HTR-8/SVneo (cell line): ENCODE data around the gene RHOT2.

ENCODE experiments used
- DNase-seq: peaks from one replicate; pipeline ENCODE4 v3.0.0; 2011; ENCODE audit warnings: low spot score, mixed read lengths; ENCODE audit not compliant: insufficient read length
- FAIRE-seq: peaks from 2 replicates; lab custom pipeline; 2011; peaks lifted over from hg19 to GRCh38; lab: Jason Lieb, UNC

Gene RHOT2

DNA sequence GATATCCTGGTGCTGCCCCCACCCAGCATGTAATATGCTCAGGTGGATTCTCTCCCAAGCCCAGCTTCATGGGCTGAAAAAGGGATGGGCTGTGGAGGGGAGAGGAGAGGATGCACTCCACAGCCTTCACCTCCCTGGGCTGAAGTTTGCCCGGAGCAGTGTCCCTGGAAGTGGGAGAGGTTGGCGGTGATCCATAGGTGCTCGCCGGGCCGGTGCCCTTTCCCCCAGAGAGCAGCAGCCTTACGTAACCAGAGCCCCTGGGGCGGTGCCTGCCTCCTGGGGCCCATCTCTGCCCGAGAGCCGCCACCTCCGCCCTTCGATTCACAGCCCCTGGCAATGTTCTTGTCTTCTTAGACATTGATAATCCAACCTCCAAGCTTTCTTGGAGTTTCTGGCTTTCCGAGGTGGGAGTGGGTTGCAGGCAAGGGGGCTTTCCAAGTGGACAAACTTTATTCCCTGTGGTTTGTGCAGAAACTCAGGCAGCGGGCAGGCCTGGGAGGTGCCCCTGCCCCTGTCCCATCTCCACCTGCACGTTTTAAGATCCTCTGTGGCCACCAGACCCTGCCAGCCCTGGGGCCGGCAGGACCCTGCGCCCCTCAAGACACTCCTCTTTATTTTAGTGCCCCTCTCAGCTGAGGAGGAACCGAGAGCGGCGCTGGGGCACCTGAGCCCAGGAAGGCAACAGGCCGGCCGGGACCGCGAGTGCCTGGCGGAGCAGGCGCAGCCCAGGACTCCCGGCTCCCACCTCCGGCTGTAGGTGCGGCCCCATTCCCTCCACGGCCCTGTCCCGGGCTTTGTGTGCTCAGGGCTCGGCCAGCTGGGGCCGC, 21.9 kb upstream of the RHOT2 start:
- DNase-seq (no peak), FAIRE-seq (no peak)

DNA sequence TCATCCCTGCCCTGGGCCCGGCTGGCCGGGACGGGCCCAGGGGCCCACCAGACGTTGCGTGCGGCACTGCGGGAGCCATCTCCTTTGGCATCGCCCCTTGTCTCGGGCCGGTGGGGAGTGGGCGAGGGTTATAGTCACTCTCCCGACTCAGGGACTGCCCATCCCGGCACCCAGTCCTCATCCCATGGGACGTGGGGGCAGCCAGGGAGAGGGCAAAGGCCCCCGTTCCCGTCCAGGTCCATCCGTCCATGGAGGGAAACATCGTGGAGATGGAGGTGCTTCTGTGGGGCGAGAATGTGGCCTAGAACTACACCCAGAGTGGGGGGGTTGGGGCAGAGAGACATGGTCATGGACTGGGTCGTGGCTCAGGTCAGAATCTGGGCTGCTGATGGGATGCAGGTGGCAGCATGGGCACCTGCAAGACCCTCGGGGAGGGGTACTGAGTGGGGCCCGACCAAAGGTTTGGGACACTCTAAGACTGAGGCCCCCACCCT, 21.2 kb upstream of the RHOT2 start:
- no peak for DNase-seq
- FAIRE-seq, result no peak

DNA sequence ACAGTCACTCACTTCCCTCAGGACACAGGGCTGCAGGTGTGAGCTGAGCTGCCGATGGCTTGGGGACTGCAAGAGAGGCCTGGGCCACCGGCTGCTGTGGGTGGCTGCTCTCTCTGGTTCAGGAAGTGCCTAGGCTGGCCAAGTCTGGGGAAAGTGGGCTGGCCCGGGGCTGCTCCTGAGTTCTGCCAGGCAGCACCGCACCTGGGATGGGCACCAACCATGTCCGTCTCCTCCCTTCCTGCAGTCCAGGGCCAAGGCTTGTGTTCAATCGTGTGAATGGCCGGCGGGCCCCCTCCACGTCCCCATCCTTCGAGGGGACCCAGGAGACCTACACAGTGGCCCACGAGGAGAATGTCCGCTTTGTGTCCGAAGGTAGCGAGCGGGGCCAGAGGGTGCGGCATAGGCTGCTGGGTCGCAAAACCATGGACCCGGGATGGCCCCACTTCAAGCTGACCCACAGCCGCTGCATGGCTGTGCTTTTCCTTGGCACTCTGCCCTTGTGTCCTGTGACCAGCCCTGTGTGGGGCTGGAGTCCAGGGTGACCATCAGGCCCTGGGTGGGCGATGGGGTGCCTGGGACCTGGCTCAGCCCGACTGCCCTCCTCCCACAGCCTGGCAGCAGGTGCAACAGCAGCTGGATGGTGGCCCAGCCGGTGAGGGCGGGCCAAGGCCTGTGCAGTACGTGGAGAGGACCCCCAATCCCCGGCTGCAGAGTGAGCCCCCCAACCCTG, 20.6 kb upstream of the RHOT2 start:
- FAIRE-seq (no peak), DNase-seq (no peak)

DNA sequence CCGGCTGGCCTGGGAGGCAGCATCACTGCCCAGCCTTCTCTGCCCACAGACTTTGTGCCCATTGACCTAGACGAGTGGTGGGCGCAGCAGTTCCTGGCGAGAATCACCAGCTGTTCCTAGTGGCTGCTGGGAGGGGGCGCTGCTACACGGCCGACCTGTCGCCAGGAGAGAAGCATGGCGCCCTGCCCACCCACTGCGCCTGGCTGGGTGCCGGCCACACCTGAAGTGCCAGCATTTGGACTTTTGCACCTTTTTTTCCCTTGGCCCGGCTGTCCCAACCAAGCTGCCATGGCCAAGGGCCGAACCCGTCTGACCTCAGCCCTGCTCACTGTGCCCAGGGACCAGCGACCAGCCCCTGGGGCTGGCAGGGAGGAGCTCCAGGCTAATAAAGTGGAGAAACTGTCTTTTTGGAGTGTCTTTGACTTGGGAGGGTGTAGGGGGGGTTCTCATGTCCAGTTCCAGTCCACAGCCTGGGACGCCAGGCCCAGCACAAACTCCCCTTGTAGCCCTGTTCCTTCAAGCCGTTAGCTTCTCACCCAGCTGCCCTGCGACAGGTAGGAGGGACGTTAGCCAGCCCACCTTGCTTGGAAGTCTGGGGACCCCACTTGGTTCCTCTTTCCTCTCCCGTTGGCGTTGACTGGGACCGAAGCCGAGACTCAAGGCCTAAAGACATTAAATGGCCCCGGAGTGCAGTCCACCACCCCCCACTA, 19.7 kb upstream of the RHOT2 start:
- DNase-seq, result no peak
- FAIRE-seq, result peak; percentile 40

DNA sequence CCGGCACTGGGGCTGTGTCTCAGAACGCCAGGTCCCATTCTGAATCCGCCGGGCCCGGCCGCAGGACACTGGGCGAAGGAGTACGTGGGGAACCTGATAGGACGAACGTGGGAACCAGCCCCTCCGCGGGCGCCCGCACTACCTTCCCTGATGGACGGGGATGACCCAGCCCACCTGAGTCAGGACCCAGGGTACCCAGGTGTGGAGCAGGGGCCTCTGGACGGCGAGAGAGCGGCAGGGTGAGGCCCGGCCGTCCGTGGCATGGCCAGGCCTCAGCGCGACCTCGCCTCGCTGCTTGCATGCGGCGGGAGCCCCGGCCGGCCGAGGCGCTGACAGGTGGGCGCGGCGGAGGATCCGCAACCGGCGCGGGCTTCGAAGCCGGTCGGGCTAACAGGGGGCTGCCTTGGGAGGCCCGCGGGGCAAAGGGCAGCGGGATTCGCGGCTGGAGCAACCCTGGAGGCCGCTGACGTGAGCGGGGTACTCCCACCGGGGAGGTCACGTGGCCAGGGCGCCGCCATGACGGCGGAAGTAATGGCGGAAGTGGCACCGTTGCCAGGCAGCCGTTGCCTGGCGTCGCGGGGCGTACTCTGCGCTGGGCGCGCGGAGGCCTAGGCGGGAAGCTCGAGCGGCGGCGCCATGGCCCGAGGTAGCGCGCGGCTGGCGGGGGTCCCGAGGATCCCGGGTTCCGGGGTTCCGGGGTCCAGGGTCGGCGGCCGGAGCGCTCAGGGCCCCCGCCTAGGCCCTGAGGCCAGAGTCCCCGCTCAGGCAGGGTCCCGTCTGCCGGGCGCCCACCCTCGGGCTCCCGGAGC, 18.9 kb upstream of the RHOT2 start, which contains the start of gene WDR90:
Gene WDR90, plus strand, starts transcription at position 585 of the 809 bp plus-strand sequence. Its CDS starts 52 bp downstream, at position 637.
- FAIRE-seq, result peak; percentile 99
- peak; percentile 96 for DNase-seq

DNA sequence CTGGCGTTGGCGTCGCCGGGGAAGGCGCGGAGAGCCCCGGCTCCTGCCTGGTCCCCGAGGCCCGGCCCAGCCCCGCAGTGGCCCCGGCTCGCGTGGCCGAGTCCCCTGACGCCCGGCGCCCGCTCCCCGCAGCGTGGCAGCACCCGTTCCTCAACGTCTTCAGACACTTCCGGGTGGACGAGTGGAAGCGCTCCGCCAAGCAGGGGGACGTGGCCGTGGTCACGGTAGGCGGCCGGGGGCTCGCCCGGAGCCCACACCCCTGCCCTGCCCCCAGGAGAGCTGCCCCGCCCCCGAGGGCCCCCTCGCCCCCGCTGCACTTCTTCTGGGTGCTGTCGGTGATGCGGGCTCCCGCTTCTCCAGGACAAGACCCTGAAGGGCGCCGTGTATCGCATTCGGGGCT, 18.3 kb upstream of the RHOT2 start:
- DNase-seq, result no peak
- no peak for FAIRE-seq

DNA sequence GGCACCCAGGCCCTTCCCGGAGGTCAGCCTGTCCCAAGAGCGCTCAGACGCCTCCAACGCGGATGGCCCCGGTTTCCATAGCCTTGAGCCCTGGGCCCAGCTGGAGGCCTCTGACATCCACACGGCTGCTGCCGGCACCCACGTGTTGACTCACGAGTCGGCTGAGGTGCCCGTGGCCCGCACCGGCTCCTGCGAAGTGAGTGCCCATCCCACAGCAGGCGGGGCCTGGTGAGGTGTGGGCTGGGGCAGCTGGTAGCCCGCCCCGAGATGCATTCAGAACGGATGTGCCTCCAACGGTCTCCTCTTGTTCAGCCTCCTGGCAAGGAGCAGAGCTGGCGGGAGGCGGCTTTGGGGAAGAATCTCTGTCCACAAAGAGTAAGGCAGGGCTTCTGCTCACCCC, 16.1 kb upstream of the RHOT2 start:
- no peak for FAIRE-seq
- DNase-seq, result no peak

DNA sequence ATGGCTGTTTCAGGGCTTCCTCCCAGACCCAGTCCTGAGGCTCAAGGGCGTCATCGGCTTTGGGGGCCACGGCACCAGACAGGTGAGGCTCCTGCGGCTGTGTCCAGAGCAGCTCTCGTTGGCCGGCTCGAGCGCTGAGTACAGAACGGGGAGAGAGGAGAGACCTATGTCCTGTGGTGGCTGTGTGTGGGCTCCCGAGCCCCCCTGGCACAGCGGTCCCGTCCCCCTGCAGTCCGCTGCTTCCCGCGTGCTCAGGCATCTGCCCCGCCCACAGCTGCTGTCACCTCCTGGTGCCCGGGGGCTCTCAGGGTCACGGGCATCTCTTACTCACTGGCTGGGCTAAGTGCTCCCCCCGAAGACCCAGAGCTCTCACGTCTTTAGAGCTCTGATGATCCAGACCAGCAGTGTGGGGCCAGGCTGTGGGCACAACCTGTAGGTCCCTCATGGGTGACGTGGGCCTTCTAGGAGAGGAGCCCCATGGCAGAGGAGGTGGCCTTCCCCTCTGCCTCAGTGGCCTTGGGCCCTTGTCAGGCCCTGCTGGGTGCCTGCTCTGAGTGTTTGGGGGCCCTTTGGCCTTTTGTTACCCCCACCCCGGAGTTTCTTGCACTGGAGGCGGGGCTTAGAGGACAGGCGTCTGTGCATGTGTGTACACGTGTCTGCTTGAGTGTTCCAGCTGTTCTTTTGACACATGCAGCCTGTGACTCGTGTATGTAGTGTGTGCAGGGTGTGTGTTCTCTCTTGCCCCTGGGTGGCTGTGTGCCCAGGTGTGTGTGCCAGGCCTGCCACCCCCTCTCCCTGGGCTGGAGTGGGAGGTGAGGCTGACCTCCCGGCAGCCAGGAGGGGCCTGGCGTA, 15.3 kb upstream of the RHOT2 start:
- FAIRE-seq (no peak), DNase-seq (no peak)

DNA sequence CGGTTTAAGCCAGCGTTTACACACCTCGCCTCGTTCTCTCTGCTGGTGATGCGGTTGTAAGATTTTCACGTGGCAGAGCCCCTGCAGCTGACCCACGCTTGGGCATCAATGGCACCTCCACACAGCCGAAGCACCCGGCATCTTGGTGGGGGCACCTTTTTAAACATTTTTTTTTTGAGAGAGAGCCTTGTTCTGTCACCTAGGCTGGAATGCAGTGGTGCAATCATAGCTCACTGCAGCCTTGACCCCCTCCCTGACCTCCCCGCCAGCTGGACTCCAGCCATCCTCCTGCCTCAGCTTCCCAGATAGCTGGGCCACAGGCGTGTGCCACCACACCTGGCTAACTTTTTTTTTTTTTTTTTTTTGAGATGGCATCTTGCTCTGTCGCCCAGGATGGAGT, 13.9 kb upstream of the RHOT2 start:
- DNase-seq (no peak), FAIRE-seq (no peak)

DNA sequence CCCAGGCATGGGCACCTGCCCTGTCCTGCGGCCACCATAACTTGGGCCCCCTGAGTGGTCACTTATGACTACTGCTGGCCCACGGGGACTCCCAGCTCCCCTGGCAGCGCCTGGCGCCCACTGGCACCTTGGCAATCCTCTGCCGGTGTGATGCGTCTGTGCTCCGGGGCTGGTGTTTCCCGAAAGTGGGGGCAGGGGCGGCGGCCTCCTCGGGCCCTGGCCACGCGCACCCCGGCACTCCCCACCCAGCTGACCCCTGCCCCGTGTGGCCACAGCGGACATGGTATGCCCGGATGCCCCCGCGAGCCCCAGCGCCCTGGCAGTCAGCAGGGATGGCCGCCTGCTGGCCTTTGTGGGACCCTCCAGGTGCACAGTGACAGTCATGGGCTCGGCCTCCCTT, 10.4 kb upstream of the RHOT2 start:
- DNase-seq, result no peak
- no peak for FAIRE-seq

DNA sequence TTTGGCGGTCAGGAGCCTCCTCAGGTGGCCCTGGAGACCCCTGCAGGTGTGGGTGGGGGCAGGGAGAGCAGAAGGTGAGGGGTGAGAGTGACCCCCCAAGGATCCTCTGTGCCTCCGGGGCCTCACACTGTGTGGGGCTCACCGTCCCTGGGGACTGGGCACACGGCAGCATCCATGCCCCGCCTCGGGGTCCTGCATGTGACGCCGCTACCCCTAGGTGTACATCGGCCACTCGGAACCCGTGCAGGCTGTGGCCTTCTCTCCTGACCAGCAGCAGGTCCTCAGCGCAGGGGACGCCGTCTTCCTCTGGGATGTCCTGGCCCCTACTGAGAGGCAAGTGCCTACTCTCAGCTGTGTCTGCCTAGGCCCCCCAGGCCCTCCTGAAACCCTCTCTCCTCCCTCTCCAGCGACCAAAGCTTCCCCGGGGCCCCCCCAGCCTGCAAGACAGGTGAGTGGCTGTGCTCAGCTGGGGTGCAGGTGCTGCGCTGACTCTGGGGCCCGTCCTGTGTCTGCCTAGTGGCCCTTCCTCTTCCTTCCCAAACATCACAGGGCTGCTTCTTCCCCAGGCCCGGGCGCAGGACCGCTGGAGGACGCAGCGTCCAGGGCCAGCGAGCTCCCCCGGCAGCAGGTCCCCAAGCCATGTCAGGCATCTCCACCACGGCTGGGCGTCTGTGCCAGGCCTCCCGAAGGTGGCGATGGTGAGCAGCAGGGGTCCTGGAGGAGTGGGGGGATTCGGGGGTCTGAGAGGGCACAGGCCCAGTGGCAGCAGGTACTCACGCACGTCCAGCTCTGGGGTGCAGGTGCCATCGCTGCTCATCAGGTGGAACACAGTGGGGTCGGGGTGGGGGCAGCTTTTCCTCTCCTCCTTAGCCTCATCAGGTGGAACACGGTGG, 9.0 kb upstream of the RHOT2 start:
- no peak for FAIRE-seq

DNA sequence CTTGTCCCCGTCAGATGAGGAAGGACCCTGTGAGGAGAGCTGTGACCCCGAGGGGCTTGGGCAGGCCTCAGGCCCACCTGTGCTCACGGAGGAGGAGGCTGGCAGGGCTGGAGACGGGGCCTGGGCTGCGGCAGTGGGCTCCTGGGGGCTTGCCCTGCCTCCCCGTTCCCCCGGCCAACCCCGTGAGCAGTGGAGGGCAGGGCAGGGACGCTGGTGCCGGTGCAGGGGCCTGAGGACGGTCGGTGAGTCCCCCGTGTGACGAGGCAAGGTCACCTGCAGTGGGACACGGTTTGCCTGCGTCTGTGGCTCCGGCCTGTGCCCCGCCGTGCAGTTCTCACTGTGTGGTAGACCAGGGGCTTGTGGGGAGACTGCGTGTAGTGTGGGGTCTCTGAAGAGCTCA, 8.3 kb upstream of the RHOT2 start:
- no peak for FAIRE-seq
- no peak for DNase-seq

More for the DNA sequence above, 9.0 kb upstream of the RHOT2 start:
- DNase-seq, result no peak

DNA sequence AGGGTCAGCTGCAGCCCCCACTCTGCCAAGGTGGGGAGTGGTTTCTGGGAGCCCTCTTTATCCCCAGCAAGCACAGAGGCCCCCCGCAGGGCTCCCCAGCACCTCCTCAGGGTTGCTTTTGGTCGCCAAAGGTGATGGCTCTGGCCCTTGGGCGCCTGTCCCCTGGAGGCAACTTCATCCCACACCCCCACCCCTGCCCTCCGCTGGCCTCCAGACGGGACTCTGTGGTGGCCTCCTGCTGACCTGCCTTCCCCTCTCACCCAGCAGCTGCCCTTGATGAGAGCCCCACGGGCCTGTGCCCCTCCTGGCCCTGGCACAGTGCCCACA, 7.8 kb upstream of the RHOT2 start:
- FAIRE-seq, result no peak

DNA sequence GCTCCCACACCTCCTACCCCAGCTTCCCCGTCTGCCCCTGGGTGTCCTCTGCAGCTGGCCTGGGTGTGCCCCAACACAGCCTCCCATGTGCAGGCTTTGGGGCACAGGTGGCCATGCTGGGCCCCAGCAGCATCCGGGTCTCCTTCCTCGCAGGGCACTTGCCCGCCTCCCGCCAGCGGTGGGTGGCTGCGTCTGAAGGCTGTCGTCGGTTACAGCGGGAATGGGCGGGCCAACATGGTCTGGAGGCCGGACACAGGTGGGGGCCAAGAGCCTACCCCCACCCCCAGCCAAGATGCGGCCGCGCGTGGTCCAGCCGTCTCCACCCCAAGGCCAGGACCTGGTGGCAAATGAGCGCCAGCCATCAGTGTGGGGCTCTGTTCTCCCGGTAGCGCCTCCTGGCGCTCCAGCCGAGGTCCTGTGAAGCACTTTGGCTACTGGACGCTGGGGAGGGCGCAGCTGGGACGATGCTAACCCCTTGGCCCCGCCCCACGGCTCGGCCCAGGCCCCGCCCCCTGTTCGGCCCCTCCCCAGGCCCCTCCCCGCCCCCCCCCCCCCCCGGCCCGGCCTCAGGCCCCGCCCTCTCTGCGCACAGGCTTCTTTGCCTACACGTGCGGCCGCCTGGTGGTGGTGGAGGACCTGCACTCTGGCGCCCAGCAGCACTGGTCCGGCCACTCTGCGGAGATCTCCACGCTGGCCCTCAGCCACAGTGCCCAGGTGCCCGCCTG, 7.3 kb upstream of the RHOT2 start:
- FAIRE-seq, result no peak
- no peak for DNase-seq

More for the DNA sequence above, 7.8 kb upstream of the RHOT2 start:
- DNase-seq, result no peak

DNA sequence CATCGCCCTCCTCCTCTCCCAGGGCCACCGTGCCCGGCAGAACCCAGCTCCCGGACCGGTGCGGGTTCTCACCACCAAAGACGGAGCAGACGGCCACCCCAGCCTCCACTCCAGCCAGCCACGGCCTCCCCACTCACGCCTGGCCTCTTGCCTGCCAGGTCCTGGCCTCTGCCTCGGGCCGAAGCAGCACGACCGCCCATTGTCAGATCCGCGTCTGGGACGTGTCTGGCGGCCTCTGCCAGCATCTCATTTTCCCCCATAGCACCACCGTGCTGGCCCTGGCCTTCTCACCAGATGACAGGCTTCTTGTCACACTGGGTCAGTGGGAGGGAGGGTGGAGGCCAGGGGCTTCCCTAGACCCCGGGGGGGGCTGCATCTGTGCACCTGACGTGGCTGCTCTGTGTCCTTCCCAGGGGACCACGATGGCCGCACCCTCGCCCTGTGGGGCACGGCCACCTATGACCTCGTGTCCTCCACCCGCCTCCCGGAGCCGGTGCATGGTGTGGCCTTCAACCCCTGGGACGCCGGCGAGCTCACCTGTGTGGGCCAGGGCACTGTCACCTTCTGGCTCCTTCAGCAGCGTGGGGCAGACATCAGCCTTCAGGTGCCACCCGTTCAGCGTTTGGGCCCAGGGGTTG, 6.6 kb upstream of the RHOT2 start:
- DNase-seq, result no peak
- no peak for FAIRE-seq

DNA sequence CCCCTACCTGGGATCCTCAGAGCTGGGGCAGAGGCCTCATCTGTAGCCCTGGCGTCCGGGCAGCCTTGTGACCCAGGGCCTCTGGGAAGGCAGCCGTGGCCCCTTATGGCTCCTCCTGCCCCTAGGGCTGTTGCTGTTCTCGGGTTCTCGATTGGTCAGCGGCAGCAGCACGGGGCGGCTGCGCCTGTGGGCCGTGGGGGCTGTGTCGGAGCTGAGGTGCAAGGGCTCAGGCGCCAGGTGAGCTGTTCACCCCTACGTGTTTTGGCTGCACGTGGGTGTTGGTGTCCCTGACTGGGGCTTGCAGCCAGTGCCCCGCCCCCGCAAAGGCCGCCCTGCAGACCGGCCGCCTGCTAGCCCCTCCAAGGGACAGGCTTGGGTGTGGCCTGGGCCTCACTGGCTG, 5.8 kb upstream of the RHOT2 start:
- FAIRE-seq, result no peak
- DNase-seq, result no peak

DNA sequence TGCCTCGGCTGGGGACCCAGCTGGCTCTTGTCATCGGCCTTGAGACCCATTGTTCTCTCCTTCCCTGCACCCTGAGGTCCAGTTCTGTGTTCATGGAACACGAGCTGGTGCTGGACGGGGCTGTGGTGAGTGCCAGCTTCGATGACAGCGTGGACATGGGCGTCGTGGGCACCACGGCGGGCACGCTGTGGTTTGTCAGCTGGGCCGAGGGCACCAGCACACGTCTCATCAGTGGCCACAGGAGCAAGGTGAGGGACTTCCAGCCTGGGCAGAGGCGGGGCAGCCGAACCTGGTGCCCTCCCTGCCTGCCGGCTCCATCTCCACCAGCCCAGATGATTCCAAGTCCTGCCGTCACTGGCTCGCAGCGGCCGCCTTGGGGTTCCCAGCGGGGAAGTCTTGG, 5.3 kb upstream of the RHOT2 start:
- DNase-seq (no peak), FAIRE-seq (no peak)
